Measurements from ENCODE around the gene SLC2A13.
A peak's percentile ranks its signal among the peaks of the same experiment; 100 is the strongest.

The SLC2A13 gene

GRCh38 chr12:40105265-40105514 lies 691 bp downstream of the SLC2A13 start:
- H3K4me3 ChIP-seq (ENCODE audit: low read depth, low read length) = peak overlapping the region; percentile 72
- no peak for TF ChIP-seq CTCF (IDR thresholded peaks at IDR 0.05; ENCODE audit: borderline replicate concordance, insufficient read depth, low read depth, low read length)

- H3K4me3 ChIP-seq (ENCODE audit: low read depth, low read length) = peak overlapping the region; percentile 72
- no peak for TF ChIP-seq CTCF (IDR thresholded peaks at IDR 0.05; ENCODE audit: borderline replicate concordance, insufficient read depth, low read depth, low read length)
Measured at GRCh38 chr12:40104461-40105264, 1.2 kb downstream of the SLC2A13 start.

GRCh38 chr12:40103043-40103442 lies 2.8 kb downstream of the SLC2A13 start:
- no peak overlapping the region for H3K4me3 ChIP-seq (ENCODE audit: low read depth, low read length)
- no peak for TF ChIP-seq CTCF (IDR thresholded peaks at IDR 0.05; ENCODE audit: borderline replicate concordance, insufficient read depth, low read depth, low read length)

GRCh38 chr12:40101747-40102146 lies 4.1 kb downstream of the SLC2A13 start:
- H3K4me3 ChIP-seq (ENCODE audit: low read depth, low read length) = no peak overlapping the region
- no peak for TF ChIP-seq CTCF (IDR thresholded peaks at IDR 0.05; ENCODE audit: borderline replicate concordance, insufficient read depth, low read depth, low read length)

- TF ChIP-seq CTCF (IDR thresholded peaks at IDR 0.05; ENCODE audit: borderline replicate concordance, insufficient read depth, low read depth, low read length) = no peak
- H3K4me3 ChIP-seq (ENCODE audit: low read depth, low read length) = no peak overlapping the region
Measured at GRCh38 chr12:40099423-40099853, 6.4 kb downstream of the SLC2A13 start.

GRCh38 chr12:40098406-40099145 lies 7.3 kb downstream of the SLC2A13 start:
- TF ChIP-seq CTCF (IDR thresholded peaks at IDR 0.05; ENCODE audit: borderline replicate concordance, insufficient read depth, low read depth, low read length) = no peak
- no peak overlapping the region for H3K4me3 ChIP-seq (ENCODE audit: low read depth, low read length)

GRCh38 chr12:40093512-40093911 lies 12.4 kb downstream of the SLC2A13 start:
- H3K4me3 ChIP-seq (ENCODE audit: low read depth, low read length) = no peak overlapping the region
- TF ChIP-seq CTCF (IDR thresholded peaks at IDR 0.05; ENCODE audit: borderline replicate concordance, insufficient read depth, low read depth, low read length) = no peak

Measured in GM12875 (cell line).